Left cardiac atrium (tissue), 4 donors: ENCODE measurements around the gene SLX4IP. TPM values are rescaled to one million over a fixed set of nuclear protein-coding genes. Genes with fewer than 3 reads are reported as not detected.

Experiments used
- ATAC-seq, 2 donors: fragments of 200-7000 bp; cut with Tn5 transposase; one replicate each; pipeline ENCODE4 v1.9.1; 2020; ENCODE audit warnings: mild to moderate bottlenecking in 2 of 2, moderate library complexity in 2 of 2
- DNase-seq: peaks from one replicate; pipeline ENCODE4 v3.0.0-alpha.2; 2020
- intact Hi-C, 2 donors: fragments of 100-400 bp; cut with DNase I; formaldehyde crosslinking; loops; one replicate each; pipeline versions ENCODE4 v1.14.1 to v1.15.1; 2022 to 2023
- total RNA-seq, 2 donors: library from RNA; stranded (reverse); fragmentation: NEBNext Ultra II Directional; extraction: Animal tissue kit (Norgen Biotek cat#: 25700); gene quantifications; one replicate each; pipeline ENCODE4 v1.2.1, GENCODE V29; 2021
- donor health status: DM: no; HTN: yes; CAD: no.
- donor health status: DM: no; HTN: yes; CAD: no; lungs with severe emphysema.
- donor health status: DM: yes; HTN: yes; CAD: no.
- donor health status: Dilated cardiomyopathy.

Gene SLX4IP
- total RNA-seq, 2 donors from 2014 or later: 1.7 to 3.1 TPM

DNA sequence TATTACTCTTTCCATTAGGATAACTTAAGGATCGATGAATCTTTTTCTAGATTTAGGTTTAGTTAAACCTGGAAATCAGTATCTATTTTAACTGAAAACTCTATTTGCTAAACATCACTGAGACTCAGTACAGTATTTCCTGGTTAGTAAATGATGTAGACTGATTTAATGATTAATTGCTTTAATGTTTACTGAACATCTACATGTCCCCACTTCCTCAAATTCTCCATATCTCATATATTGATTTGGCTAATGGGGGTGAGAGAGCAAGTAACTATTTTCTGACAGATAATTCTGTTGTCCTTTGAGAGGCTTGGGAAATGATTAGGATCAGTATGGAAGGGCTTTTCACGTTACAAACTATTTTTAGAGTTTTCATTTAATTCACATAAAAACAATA lies 11.4 kb upstream of the SLX4IP start:
- DNase-seq (no peak), ATAC-seq (no peak)
- intact Hi-C loops: loop anchor here (10.0 kb wide), 2 partner anchors 329 to 449 kb away; no protein-coding TSS in a partner anchor

DNA sequence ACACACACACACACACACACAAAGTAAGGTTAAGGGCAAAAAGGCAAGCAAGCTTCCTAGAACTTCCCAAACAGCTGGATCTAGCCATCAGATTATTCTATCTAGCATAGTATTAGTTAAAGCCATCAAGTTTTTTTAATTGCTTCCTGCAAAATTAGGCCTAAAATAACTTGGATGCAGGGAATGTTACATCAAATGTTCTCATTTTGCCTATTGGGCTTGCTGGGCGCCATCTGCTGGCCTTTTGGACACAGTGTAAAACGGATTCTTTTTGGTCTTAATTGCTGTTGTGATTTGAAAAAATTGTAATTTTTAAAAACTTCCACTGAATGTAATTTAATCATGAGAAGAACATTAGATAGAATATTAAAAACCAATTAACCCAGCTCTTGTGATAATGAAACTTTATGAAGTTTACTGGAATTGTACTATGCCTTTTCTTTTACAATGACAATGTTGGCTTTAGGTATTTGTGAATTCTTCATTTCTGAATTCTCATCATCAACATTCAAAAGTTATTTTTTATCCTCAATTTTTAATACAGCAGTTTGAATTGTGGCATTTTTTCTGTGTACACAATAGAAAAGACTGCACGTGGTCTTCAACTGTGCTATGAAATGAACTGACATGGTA lies 7.9 kb upstream of the SLX4IP start:
- intact Hi-C loops: loop anchor here (5.0 to 10.0 kb wide), 4 partner anchors 110 to 452 kb away; partner anchors contain the start of gene SNAP25 (in 1 of the 2)
- ATAC-seq (peak; percentile 46 to 55), DNase-seq (peak; percentile 64)

DNA sequence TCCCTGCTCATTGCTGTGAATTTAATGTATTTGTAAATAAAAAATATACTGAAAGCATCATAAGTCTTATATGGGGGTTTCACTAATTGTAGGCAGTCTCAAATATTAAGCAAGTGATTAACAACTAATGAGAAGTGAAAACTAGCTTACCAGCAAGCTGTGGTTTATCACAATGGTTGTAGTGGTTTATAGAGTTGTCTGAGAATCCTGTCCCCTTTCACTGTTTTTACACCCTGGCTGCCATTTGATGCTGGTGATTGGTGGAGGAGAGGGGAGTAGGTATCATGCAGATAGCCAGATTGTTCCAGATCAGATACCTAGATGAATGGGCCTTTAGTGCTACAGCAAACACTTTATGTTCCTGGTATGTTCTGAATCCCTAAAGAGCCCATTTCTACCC lies 7.1 kb upstream of the SLX4IP start:
- ATAC-seq: no peak
- intact Hi-C loops: loop anchor here (2.0 to 10.0 kb wide), 5 partner anchors 111 to 453 kb away; partner anchors contain the start of gene SNAP25 (in 1 of the 2)
- DNase-seq: no peak

DNA sequence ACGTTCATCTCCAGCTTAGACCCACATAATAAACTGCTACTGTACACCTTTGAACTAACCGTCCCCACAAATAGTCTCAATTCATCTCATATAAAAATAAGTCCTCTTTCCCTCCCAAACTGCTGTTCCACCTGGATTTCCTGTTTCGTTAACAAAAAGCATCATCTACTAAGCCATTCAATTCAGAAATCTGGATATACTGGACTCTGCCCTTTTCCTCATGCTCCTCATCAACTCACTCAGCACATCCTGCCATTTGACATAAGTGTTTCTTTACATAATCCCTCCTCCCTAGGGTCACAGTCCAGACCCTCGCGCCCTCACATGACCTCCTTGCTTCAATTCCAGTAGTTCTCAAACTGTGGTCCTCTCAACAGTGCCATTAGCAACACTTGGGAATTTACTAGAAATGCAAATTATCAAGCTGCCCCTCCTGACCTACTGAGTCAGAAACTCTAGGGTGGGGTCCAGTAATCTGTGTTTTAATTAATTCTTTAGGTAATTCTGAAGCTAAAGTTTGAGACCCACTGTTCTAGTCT lies 5.6 kb upstream of the SLX4IP start:
- intact Hi-C loops: loop anchor here (2.0 to 10.0 kb wide), 5 partner anchors 112 to 455 kb away; partner anchors contain the start of gene SNAP25 (in 1 of the 2)
- DNase-seq (no peak), ATAC-seq (no peak)

DNA sequence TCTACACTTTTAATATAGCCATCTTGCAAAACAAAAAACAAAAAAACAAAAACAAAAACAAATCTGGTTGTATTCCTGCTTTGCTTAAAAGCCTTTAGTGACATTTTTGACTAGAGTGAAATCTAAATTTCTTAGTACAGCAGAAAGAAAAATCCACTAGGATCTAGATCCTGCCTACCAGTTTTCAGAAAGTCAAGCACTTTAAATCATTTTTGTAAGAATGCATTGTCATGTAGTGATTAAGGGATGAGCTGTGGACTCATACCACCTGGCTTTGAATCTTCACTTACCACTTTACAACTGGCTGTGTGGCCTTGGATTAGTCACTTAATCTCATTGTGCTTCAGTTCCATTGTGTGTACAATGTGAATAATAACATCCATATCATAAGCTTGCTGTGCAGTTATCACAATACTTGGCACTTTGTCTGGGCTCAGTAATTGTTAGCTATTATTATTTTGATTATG lies 5.1 kb upstream of the SLX4IP start:
- ATAC-seq (no peak), DNase-seq (no peak)
- intact Hi-C loops: loop anchor here (2.0 to 10.0 kb wide), 6 partner anchors 113 to 1465 kb away; partner anchors contain the start of gene SNAP25 (in 1 of the 2)

DNA sequence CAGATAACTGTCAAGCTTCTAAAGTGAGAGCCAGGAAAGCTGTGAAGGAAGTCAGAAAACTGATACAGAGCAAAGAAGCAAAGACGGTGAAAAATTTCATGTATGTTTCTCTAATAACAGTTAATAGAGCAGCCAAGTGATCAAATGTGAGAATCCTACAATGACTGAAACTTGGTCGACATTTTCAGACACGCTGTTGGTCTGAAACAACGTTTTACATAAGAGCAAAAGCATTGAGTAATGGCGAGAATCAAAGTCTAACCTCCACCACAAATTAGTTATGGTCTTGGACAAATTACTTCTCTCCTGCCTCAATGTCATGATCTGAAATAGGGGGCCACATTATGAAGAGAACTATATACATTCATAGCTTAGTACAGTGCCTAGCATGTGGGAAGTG lies 4.4 kb upstream of the SLX4IP start:
- no peak for ATAC-seq
- intact Hi-C loops: loop anchor here in 1 of 2 donors (10.0 kb wide), 1 partner anchor 1464 kb away; no protein-coding TSS in a partner anchor
- DNase-seq: no peak

DNA sequence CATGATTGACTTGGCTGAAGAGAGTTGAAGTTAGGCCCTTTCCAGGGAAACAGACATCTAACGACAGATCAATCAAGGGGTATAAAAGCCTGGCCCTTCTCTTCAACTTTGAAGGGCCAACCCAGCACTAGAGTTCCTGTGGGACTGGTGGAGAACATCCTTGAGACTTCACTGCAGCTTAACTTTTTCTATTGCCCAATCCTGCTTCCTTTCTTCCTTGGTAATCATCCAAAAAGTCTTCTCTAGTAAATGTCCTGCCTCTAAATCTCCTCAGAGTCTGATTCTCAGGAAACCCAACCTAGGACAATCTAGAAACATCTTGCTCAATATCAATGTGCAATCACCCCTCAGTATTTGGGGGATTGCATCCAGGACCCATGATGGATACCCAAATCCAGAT lies 3.0 kb upstream of the SLX4IP start:
- no peak for DNase-seq
- intact Hi-C loops: loop anchor here in 1 of 2 donors (10.0 kb wide), 1 partner anchor 1463 kb away; no protein-coding TSS in a partner anchor
- ATAC-seq: no peak

DNA sequence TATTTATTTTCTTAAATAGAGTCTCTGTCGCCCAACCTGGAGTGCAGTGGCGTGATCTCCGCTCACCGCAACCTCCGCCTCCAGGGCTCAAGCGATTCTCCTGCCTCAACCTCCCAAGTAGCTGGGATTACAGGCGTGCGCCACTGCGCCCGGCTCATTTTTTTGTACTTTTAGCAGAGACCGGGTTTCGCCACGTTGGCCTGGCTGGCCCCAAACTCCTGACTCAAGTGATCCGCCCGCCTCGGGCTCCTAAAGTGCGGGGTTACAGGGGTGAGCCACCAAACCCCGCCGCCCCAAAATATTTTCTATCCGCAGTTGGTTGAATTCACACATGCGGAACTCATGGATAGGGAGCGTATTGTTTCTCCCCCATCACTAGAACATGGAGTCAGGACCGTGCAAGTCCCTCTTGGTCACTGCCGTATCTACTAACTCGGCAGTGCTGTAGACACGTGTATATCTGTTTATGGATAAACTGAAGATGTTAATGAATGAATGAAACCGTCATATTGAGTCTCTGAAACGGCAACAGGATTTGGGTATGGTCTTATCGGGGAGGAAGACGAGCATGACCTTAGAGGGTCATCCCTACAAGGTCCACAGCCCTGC lies 2.0 kb upstream of the SLX4IP start:
- ATAC-seq (no peak), DNase-seq (peak; percentile 24)
- intact Hi-C loops: loop anchor here in 1 of 2 donors (10.0 kb wide), 1 partner anchor 1462 kb away; no protein-coding TSS in a partner anchor

DNA sequence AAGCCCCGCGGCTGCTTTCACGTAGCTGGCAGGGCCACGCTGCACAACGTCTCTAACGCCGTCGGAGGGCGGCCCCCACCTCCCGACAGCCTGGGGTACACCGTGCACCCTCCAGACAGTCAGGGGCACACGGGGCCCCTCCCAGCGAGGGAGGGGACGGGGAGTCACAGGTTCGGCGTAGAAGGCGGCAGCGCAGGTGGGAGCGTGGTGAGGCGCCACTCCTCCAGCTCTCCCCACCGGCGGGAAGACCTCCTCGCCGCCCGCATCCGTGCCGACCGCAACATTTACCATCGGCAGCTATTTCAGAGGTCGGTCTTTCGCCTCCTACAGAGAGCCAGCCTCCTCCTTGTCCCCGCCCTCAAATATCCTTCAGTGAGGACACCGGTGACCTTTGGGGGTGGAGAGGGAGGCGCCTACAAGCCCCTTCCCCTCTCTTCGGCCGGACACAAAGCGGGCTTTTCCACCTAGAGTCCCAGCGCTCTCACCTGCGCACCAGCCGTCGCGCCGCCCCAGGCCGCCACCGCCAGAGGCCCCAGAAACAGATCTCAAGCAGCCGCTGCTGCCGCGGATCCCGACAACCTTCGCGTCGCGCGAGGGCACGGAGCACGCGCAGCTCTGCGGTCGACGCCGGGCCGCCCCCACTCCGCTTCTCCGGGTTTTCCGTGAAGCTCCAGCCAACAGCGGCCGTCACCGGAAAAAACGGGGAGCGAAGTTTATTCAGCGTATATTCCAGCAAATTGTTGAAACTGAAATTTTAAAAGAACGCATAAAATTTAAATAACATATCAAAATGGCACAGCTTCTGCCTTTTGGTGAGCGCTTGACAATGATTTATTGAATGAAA lies 1.3 kb upstream of the SLX4IP start, which contains the start of gene MKKS:
MKKS (minus strand) TSS at position 600 of the 844 bp plus-strand sequence. CDS start 20,708 bp downstream, outside the sequence.
- DNase-seq (peak; percentile 94), ATAC-seq (peak; percentile 87 to 91)
- intact Hi-C loops: loop anchor here in 1 of 2 donors (10.0 kb wide), 1 partner anchor 1461 kb away; no protein-coding TSS in a partner anchor

DNA sequence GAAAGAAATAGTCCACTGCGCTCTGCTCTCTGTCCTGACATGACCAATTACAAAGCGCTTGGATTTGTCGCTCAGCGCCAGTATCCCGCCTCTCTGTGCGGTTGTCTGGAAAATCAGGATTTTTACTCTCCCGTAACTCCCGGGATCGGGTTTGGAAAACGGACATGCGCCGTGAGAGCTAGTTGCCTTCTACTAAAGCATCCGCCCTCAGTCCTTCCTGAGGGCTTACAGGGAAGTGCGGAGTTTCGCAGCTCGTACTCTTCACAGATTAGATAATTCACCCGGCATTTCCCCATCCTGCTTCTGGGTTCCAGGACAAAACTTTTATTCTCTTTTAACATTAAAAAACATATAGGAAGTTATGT lies 656 bp upstream of the SLX4IP start:
- DNase-seq (peak; percentile 93), ATAC-seq (peak; percentile 90 to 92)
- intact Hi-C loops: loop anchor here in 1 of 2 donors (10.0 kb wide), 1 partner anchor 1460 kb away; no protein-coding TSS in a partner anchor

DNA sequence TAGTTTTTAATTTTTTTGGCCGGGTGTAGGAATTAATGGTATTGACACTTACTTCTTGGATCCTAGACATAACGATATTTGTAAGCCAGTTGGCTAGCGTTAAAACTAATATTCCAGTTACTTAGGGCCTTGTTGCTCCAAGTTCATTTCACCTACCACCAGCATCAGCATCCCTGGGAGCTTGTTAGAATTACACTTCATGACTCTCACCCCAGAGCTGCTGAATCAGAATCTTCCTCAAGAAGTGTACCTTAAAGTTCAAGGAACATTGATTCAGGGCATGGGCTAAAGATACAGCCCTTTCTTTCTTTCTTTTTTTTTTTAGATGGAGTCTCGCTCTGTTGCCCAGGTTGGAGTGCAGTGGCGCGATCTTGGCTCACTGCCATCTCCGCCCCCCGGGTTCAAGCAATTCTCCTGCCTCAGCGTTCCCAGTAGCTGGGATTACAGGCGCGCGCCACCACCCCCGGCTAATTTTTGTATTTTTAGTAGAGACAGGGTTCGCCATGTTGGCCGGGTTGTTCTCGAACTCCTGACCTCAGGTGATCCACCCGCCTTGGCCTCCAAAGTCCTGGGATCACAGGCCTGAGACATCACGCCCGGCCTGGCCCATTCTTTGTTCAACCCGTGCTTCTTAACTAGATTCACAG lies 1.1 kb downstream of the SLX4IP start:
- intact Hi-C loops: loop anchor here in 1 of 2 donors (10.0 kb wide), 1 partner anchor 1459 kb away; no protein-coding TSS in a partner anchor
- DNase-seq: no peak
- ATAC-seq: no peak

DNA sequence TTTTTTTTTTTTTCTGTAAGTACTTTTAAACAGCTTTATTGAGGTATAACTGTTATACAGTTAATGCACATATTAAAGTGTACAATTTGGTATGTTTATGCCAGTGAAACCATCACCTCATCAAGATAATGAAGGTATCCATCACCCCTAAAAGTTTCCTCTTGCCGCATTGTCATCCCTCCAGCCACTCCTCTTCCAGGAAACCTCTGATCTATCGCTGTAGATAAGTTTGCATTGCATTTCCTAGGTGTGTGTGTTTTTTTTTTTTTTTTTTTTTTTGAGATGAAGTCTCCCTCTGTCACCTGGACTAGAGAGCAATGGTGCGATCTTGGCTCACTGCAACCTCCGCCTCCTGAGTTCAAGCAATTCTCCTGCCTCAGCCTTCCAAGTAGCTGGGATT lies 3.1 kb downstream of the SLX4IP start:
- ATAC-seq (no peak), DNase-seq (no peak)
- intact Hi-C loops: loop anchor here in 1 of 2 donors (10.0 kb wide), 1 partner anchor 1457 kb away; no protein-coding TSS in a partner anchor

DNA sequence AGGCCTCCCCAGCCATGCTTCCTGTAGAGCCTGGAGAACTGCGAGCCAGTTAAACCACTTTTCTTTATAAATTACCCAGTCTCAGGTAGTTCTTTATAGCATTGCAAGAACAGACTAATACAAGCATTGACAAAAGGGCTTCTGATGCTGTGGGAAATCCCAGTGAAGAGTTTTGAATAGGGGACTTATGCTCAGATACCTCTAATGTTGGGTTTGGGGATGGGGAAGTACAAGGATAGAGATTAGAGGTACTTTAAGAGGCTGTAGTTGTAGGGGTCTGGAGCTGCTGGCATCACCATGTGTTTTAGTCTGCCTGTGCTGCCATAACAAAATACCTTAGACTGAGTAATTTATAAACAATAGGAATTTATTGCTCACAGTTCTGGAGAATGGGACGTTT lies 8.8 kb downstream of the SLX4IP start:
- DNase-seq (no peak), ATAC-seq (no peak)
- intact Hi-C loops: no loop called here

DNA sequence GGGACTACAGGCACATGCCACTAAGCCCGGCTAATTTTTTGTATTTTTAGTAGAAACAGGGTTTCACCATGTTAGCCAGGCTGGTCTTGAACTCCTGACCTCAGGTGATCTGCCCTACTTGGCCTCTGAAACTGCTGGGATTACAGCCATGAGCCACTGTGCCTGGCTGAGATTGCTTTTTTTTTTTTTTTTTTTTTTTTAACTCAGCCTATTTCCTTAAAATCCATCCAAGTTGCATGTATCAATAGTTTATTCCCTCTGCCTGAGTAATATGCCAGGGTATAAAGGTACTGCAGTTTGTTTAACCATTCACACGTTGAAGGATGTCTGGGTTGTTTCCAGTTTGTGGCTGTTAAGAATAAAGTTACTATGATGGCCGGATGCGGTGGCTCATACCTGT lies 10.7 kb downstream of the SLX4IP start:
- DNase-seq (no peak), ATAC-seq (no peak)
- intact Hi-C loops: no loop called here

DNA sequence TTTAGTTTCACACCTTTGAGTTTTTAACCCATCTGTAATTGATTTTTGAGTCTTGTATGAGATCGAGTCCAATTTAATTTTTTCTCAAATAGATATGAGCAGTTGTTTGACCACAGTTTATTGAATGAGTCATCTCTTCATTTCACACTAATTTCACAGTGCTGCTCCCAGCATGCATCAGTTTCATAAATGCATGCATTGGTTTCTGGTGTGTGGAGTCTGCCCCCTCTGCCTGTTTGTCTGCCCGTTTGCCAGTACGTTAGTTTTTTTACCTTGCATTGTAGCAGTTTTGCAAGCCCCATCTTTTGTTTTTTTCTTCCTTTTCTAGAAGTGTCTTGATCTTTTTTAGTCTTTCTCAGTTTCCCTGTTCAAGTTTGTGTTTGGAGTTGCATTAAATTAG lies 11.9 kb downstream of the SLX4IP start:
- DNase-seq (no peak), ATAC-seq (peak in 1 of 2 donors; percentile 62)
- intact Hi-C loops: no loop called here

DNA sequence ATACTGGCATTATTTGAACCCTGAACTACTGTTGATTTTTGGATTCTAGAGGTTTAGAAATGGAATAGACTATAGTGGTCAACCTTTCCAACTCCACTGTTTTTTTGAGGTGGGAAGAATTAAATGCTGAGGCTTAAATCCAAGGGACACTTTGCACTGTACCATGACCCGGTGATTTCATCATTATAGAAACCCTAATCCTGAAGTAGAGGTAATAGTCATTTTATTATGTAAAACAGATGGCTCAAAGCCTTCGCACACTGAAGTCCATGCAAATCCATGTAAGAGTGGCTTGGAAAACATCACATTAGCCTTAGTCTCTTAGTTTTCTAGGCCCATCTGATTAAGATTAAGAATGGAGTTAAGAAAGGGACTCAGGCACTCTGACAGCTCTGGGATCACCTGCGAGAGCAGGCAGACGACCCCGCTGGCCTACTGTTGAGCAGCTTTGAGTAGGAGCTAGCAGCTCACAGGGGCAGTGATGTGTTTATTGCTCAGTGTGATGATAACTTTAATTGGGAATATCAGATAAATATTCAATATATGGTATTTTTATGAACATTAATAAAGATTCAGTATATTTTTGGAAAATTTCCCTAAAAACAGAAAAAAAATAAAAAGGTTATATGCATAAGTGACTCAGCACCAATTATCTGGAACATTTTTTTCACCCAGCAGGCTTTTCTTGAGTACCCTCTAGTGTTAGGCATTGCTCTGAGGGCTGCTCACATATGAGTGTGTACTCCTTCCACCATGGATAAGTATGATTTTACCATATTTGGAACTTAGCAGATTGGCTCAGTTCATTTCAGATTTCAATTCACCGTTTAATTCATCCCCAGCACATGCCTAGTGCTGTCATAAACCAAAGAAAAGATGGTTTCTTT lies 13.4 kb downstream of the SLX4IP start:
- DNase-seq (no peak), ATAC-seq (no peak)
- intact Hi-C loops: no loop called here

DNA sequence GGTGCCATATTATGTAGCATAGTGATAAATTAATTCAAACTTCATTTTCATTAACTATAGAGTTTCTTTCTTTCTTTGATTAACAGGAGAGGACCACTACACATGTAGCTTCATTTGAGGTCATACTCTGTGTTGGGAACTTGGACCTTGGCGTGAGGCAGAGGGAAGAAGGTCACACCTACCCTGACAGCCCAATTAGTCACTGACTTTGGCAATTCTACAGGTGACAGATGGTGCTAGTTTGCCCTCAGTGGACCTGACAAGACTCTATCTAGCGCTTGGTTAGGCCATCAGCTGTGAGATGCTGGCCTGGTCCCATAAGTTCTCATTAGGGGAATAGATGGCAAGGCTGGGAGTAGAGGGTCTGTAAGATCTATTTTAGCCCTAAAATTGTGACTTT lies 14.2 kb downstream of the SLX4IP start:
- DNase-seq (no peak), ATAC-seq (no peak)
- intact Hi-C loops: no loop called here
